K562 (cell line): ENCODE measurements around the gene CCNQ. TPM values are rescaled to one million over a fixed set of nuclear protein-coding genes. Genes with fewer than 3 reads are reported as not detected.

Source experiments
- ETS2 ChIP-seq: IDR thresholded peaks from 2 replicates; pipeline ENCODE4 v1.6.1; 2016; ENCODE audit warnings: borderline replicate concordance, missing genetic modification characterization, mild to moderate bottlenecking, moderate library complexity, missing compliant biosample characterization; ENCODE audit not compliant: poor library complexity, severe bottlenecking
- KDM1A ChIP-seq, 2 experiments: fragments of 450-650 bp; IDR thresholded peaks; 2 replicates each; pipeline ENCODE4 v1.6.1; 2016; ENCODE audit warnings: mild to moderate bottlenecking in 2 of 2
- KLF16 ChIP-seq: IDR thresholded peaks from 2 replicates; pipeline ENCODE4 v1.6.1; 2016; ENCODE audit warnings: antibody characterized with exemption
- MCM3 ChIP-seq: fragments of 450-650 bp; IDR thresholded peaks from 2 replicates; pipeline ENCODE4 v1.6.1; 2016
- MEIS2 ChIP-seq: fragments of 450-650 bp; IDR thresholded peaks from 2 replicates; pipeline ENCODE4 v1.6.1; 2014; ENCODE audit warnings: mild to moderate bottlenecking; ENCODE audit not compliant: partially characterized antibody
- NFXL1 ChIP-seq: fragments of 450-650 bp; formaldehyde crosslinking; IDR thresholded peaks from 2 replicates; pipeline ENCODE4 v1.4.0; 2021; ENCODE audit warnings: mild to moderate bottlenecking
- PHB2 ChIP-seq: fragments of 450-650 bp; IDR thresholded peaks from 2 replicates; pipeline ENCODE4 v1.6.1; 2017; ENCODE audit warnings: low read depth
- PPARD ChIP-seq: fragments of 250-450 bp; sonication (Bioruptor Pico); IDR thresholded peaks from 2 replicates; pipeline ENCODE4 v1.8.0; 2022; ENCODE audit warnings: inconsistent platforms, mild to moderate bottlenecking, moderate library complexity
- SMAD1 ChIP-seq: fragments of 150-350 bp; IDR thresholded peaks from 2 replicates; pipeline ENCODE4 v1.6.1; 2014; ENCODE audit warnings: low read length, low read depth; ENCODE audit not compliant: partially characterized antibody
- SREBF1 ChIP-seq: fragments of 150-350 bp; IDR thresholded peaks from 2 replicates; pipeline ENCODE4 v1.6.1; 2014; ENCODE audit warnings: antibody characterized with exemption, low read depth, low read length, borderline replicate concordance
- U2AF2 ChIP-seq: fragments of 200-400 bp; formaldehyde crosslinking; optimal IDR thresholded peaks from 2 replicates; pipeline ENCODE3; 2017; ENCODE audit warnings: low read depth, mild to moderate bottlenecking, low read length
- XRCC4 ChIP-seq: IDR thresholded peaks from one replicate; pipeline ENCODE4 v1.6.1; 2011; ENCODE audit not compliant: insufficient read depth, insufficient read length; ENCODE audit errors: extremely low read depth
- ZBTB8A ChIP-seq: fragments of 450-650 bp; IDR thresholded peaks from 2 replicates; pipeline ENCODE4 v1.6.1; 2018; ENCODE audit warnings: mild to moderate bottlenecking, moderate library complexity; ENCODE audit not compliant: partially characterized antibody
- ZFPM2 ChIP-seq: fragments of 250-450 bp; sonication (Bioruptor Pico); IDR thresholded peaks from 2 replicates; pipeline ENCODE4 v1.5.1; 2022; ENCODE audit warnings: mild to moderate bottlenecking
- ZFX ChIP-seq: sonication (generic); formaldehyde crosslinking; IDR thresholded peaks from 2 replicates; pipeline ENCODE4 v1.8.0; 2022; ENCODE audit warnings: mild to moderate bottlenecking, missing genetic modification reagents, moderate library complexity
- ZNF764 ChIP-seq: fragments of 250-450 bp; sonication (Bioruptor Pico); IDR thresholded peaks from 2 replicates; pipeline ENCODE4 v1.4.0; 2020; ENCODE audit warnings: low read depth, mild to moderate bottlenecking, moderate library complexity
- polyA plus RNA-seq, 8 experiments: library from polyadenylated mRNA; depleted of rRNA in 4 of 8; stranded (reverse) in 5 of 8; unstranded in 3 of 8; fragments of >200 nt; fragmentation: Nextera tagmentation in 2 of 8; fragmentation: Illumina TruSeq in 1 of 8; extraction: Ambion mirVana in 2 of 8; extraction: Trizol in 1 of 8; gene quantifications; 2 replicates each; pipeline versions ENCODE4 v1.2.1 to v1.2.3, GENCODE V29; 2011 to 2014; ENCODE audit warnings: inconsistent platforms in 1 of 8, missing spikeins in 1 of 8
- total RNA-seq, 7 experiments: library from RNA; depleted of rRNA in 6 of 7; stranded (reverse); fragments of >200 nt in 6 of 7; fragmentation: Illumina TruSeq in 2 of 7; extraction: Trizol in 2 of 7; gene quantifications; 2 replicates each; pipeline versions ENCODE4 v1.2.1 to v1.2.3, GENCODE V29; 2011 to 2021; ENCODE audit warnings: low replicate concordance in 1 of 7
- TF ChIP-seq, protein P1 (sequence below): fragments of 450-650 bp; formaldehyde crosslinking; IDR thresholded peaks from 2 replicates; pipeline ENCODE4 v1.4.0; 2022; ENCODE audit warnings: mild to moderate bottlenecking, moderate library complexity
- TF ChIP-seq, protein P2 (sequence below): sonication (generic); formaldehyde crosslinking; IDR thresholded peaks from 2 replicates; pipeline ENCODE4 v1.5.0; 2020; ENCODE audit warnings: missing genetic modification reagents
- TF ChIP-seq, protein P3 (sequence below): sonication (generic); formaldehyde crosslinking; IDR thresholded peaks from 2 replicates; pipeline ENCODE4 v1.8.0; 2022; ENCODE audit warnings: missing genetic modification reagents, mild to moderate bottlenecking, borderline replicate concordance
- TF ChIP-seq, protein P4 (sequence below): sonication (generic); formaldehyde crosslinking; IDR thresholded peaks from 2 replicates; pipeline ENCODE4 v1.8.1; 2023; ENCODE audit warnings: mild to moderate bottlenecking, missing genetic modification reagents
- TF ChIP-seq, protein P5 (sequence below), 2 experiments: IDR thresholded peaks; 2 replicates each; pipeline ENCODE4 v1.6.1; 2011; ENCODE audit warnings: borderline replicate concordance in 1 of 2, control low read depth in 1 of 2, low read depth in 1 of 2, low read length in 1 of 2, mild to moderate bottlenecking in 1 of 2, mixed read lengths in 1 of 2, moderate library complexity in 1 of 2; ENCODE audit not compliant: insufficient read depth in 1 of 2, insufficient read length in 1 of 2, poor library complexity in 1 of 2, severe bottlenecking in 1 of 2; ENCODE audit errors: extremely low read depth in 1 of 2

The CCNQ gene
- total and polyA plus RNA-seq, 9 of the 15 experiments (the other 6 are each of a cell fraction or from before 2014, with no cell fraction given), result 0.92 to 53.8 (median 25.3) TPM

DNA sequence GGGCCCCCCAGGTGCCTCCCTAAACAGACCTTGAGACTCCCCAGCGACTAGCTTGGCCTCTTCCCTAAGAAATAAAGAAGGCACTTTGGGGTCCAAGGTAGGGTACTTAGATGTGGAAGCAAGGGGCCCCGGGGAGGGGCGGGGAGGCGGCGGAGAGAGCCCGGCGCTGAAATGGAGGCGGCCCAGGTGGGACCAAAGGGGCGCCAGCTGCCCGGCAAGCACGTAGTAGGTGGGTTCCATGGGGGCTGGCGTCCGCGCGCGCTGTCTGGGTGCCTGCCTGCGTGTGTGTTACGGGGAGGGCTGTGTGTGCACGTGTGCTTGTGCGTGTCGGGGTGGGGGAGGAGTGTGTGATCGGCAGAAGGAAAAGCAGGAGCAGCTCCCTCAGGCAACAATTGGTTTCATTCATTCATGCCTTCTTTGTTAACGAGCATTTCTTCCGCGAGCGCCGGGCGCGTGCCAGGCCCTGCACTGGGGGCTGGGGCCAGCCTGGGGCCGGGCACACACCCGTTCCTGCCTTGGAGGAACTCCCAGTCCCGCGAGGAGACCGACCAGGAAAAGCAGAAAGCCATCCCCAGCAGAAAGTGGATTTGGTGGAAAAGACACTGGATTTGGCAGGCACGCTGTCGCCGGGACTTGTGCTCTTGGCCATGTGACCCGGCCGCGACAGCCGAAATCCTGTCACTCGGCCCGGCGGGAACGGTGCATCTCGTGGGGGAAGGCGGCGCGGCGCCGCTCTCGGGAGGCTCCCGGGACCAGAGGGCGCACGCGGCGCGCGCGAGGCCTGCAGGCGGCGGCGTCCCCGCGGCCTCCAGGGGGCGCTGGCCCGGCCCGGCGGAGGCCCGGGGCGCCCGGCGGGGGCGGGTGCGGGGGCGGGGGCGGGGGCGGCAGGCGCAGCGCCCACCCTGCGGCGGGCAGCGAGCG is 44.8 kb upstream of the CCNQ start (continued):
- TF ChIP-seq, protein P1, sequence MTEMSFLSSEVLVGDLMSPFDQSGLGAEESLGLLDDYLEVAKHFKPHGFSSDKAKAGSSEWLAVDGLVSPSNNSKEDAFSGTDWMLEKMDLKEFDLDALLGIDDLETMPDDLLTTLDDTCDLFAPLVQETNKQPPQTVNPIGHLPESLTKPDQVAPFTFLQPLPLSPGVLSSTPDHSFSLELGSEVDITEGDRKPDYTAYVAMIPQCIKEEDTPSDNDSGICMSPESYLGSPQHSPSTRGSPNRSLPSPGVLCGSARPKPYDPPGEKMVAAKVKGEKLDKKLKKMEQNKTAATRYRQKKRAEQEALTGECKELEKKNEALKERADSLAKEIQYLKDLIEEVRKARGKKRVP (CRISPR knock-in tag), result no peak
- TF ChIP-seq PHB2 (no peak), PPARD (CRISPR knock-in tag) (no peak), ZFPM2 (CRISPR knock-in tag) (no peak), SMAD1 (no peak), KDM1A (IDR thresholded peaks at IDR 0.05) (no peak), ZFX (CRISPR knock-in tag) (no peak), XRCC4 (no peak), SREBF1 (no peak), ETS2 (tag) (no peak), MEIS2 (no peak), NFXL1 (CRISPR knock-in tag) (no peak), ZNF764 (CRISPR knock-in tag) (no peak), MCM3 (no peak), KLF16 (no peak), ZBTB8A (no peak), U2AF2 (no peak)
- TF ChIP-seq, protein P2, sequence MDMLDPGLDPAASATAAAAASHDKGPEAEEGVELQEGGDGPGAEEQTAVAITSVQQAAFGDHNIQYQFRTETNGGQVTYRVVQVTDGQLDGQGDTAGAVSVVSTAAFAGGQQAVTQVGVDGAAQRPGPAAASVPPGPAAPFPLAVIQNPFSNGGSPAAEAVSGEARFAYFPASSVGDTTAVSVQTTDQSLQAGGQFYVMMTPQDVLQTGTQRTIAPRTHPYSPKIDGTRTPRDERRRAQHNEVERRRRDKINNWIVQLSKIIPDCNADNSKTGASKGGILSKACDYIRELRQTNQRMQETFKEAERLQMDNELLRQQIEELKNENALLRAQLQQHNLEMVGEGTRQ, result peak; percentile 4; the same call in 1 of the 2 replicates
- TF ChIP-seq, protein P3, sequence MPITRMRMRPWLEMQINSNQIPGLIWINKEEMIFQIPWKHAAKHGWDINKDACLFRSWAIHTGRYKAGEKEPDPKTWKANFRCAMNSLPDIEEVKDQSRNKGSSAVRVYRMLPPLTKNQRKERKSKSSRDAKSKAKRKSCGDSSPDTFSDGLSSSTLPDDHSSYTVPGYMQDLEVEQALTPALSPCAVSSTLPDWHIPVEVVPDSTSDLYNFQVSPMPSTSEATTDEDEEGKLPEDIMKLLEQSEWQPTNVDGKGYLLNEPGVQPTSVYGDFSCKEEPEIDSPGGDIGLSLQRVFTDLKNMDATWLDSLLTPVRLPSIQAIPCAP (CRISPR knock-in tag), result no peak
- TF ChIP-seq, protein P4, sequence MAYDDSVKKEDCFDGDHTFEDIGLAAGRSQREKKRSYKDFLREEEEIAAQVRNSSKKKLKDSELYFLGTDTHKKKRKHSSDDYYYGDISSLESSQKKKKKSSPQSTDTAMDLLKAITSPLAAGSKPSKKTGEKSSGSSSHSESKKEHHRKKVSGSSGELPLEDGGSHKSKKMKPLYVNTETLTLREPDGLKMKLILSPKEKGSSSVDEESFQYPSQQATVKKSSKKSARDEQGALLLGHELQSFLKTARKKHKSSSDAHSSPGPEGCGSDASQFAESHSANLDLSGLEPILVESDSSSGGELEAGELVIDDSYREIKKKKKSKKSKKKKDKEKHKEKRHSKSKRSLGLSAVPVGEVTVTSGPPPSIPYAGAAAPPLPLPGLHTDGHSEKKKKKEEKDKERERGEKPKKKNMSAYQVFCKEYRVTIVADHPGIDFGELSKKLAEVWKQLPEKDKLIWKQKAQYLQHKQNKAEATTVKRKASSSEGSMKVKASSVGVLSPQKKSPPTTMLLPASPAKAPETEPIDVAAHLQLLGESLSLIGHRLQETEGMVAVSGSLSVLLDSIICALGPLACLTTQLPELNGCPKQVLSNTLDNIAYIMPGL, result no peak
- TF ChIP-seq, protein P5, sequence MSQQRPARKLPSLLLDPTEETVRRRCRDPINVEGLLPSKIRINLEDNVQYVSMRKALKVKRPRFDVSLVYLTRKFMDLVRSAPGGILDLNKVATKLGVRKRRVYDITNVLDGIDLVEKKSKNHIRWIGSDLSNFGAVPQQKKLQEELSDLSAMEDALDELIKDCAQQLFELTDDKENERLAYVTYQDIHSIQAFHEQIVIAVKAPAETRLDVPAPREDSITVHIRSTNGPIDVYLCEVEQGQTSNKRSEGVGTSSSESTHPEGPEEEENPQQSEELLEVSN (IDR thresholded peaks at IDR 0.05; ENCODE audit: borderline replicate concordance in 1 of 2, extremely low read depth in 1 of 2, insufficient read depth in 1 of 2, insufficient read length in 1 of 2, low read depth in 1 of 2, low read length in 1 of 2, poor library complexity in 1 of 2, severe bottlenecking in 1 of 2), result peak; percentile 83 to 98
